GM21737 (cell line): Measurements from ENCODE around the gene CPLX1.
"Not testable (repeated sequence)": the region's sequence is repeated elsewhere in the genome, so short reads cannot be mapped to it uniquely, and the experiment has no call there.

Experiments used
- ATAC-seq: cut with Tn5 transposase; IDR thresholded peaks from one replicate; pipeline ENCODE4 v1.9.1; 2021; ENCODE audit warnings: mild to moderate bottlenecking, moderate library complexity; ENCODE audit not compliant: unreplicated experiment

CPLX1 gene

DNA sequence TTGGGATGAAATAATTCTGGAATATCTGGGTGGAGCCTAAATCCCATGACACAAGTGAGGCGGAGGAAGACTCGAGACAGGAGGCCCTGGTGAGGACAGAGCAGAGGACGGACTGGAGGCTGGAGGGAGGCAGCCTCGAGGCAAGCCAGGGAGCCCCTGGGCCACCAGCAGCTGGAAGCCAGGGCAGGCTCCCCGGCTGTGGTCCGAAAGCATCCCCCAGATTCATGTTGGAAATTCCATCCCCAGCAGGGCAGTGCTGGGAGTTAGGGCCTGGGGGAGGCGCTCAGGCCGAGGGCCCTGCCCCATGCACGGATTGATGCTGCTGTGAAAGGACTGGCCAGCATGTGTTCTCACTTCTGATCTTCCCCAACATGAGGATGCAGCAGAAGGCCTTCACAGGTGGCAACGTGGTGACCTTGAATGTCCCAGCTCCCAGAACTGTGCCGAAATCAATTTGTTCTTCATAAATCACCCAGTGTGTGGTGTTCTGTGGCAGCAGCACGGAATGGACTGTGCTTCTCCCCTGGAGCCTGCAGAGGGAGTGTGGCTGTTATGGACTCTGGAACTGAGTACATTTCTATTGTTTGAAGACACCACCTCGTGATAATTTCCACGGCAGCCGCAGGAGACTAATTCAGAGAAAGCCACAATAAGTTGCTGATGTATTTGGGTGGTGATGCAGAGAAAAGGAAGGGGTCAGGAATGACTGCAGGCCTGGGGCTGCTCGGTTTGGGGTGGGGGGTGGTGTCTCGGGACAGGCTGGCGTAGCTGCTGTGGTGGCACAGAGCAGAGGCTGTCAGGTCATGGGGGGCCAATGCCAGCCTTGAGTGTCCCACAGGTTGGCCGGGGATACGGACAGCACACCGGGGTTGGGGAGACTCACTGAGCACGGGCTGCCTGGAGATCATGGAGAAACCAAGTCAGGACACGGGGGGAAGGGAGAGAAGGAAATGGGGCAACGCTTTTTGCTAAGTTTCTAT is 63.4 kb downstream of the CPLX1 start:
- ATAC-seq, result no peak

DNA sequence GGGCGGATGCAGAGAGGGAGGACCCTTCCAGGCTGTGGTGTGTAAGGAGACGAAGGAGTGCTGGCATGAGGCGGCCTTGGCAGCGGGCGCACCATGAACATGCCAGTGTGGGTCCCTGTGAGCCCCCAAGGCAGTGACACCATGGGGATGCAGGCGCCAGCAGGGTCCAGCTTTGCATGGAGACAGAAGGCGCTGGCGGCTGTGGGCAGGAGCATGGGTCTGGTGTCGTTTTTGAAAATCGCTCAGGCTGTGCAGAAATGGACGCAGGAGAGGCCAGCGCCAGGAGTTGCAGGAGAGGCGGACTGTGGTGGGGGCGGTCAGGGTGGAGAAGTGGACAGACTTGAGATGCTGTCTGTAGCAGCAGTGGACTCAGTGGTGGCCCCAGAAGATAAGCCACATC is 64.2 kb downstream of the CPLX1 start:
- no peak for ATAC-seq

DNA sequence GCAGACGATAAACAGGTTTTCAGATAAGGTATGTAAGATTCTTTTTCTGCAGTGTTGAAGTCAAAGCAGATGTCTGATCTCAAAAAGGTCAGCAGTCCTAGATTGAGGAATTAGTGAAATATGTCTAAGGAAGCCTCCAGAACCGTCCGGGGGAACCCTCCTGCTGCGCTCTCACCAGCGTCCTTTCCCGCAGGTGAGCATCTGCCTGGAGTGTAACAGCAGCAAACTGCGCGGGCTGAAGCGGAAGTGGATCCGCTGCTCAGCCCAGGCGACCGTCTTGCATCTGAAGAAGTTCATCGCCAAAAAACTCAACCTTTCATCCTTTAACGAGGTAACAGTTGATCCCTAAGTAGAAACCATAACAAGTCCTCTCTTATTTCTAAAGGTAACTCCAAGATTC is 64.8 kb downstream of the CPLX1 start:
- no peak for ATAC-seq

DNA sequence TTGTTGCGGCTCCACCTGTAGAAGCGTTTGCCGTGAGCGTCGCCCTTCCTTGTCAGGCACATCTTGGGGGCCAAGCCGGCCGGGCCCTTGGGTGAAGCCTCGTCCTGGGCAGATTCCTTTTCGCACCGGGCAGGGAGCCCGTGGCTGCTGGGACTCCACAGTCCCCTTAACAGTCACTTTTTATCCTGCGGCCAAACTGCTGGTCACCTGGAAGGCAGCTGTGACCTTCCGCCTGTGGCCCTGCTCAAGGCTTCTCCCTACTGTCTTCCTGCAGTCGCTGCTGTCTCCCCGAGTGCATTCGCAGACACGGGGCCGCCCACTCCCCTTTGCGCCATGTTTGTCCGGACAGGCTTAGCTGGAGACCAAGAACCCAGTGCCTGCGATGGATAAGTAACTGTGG is 65.3 kb downstream of the CPLX1 start:
- ATAC-seq, result no peak

DNA sequence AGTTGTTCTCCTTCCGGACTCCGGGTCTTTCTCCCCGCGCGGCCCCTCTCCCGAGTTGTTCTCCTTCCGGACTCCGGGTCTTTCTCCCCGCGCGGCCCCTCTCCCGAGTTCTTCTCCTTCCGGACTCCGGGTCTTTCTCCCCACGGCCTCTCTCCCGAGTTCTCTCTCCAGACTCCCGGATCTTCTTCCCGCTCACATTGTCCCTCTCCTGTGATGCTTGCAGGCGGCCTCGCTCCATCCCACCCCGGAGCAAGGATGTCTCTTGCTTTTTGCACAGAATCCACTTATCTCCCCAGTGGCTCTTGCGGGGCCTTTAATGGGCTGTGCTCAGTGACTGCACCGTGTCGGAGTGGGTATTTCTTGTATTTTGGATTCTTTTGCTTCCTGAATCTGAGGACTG is 66.1 kb downstream of the CPLX1 start:
- not testable (repeated sequence) for ATAC-seq

DNA sequence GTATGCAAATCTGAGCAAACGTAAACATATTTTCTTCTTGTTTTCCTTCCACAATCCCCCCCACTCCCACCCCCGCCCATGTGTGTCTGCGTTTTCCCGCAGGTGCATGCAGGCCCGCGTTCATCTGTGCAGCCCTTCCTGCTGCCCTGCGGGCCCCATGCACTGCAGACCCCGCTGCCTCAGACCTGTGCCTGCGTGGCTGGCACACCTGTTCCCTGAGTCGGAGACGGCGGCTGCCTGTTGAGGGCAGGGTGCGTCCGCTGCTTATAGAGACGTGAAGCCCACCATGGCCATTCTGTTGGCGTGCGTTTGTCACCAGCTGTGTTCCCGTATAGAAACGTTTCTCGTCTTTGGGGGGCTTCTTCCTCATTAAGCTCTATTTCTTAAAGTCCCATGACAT is 68.8 kb downstream of the CPLX1 start:
- ATAC-seq, result no peak

DNA sequence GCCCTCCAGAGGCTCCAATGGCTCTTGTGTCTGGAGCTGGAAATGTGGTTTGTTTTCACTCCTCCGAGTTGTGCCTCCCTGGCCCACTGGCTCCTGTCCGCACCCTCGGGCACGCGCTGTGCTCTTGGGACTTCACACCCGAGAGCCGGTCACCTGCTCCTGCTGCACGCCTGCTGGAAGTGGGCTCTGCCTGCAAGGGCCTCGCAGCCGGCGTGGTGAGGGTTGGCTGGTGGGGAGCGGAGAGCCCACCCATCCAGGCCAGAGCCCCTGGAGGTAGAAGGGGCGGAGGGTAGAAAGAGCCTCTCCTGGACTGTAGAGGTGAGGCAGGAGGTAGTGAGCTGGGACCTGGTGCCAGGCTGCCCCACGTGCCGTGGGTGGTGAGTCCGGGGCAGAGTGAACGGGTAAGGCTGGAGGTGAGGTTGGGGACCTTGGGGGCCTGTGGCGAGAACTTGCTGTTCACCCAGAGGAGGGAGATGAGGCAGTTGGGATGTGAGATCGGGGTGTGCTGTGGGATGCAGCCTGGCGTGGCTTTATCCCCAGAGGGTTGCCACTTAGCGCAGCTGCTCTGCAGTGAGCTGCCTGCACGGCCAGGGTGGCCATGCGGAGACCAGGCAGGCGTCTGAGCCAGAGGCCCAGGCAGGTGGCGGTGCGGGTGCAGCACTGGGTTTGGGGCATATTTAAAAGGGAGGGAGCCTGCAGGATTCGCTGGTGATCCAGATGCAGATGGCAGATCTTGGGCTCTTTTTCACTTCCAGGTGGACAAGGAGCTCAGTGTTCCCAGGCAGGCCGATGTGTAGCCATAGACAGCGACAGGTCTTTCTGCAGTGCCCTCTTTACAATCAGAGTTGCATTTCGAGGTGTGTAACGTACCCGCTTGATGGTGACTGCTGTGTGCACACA is 71.5 kb downstream of the CPLX1 start:
- ATAC-seq, result no peak

DNA sequence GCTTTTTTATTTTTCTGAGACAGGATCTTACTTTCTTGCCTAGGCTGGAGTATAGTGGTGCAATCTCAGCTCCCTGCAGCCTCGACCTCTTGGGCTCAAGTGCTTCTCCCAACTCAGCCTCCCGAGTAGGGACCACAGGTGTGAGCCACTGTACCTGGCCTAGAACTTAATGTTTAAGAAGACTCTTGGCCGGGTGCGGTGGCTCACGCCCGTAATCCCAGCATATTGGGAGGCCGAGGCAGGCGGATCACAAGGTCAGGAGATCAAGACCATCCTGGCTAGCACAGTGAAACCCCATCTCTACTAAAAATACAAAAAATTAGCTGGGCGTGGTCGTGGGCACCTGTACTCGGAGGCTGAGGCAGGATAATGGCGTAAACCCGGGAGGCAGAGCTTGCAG is 72.7 kb downstream of the CPLX1 start:
- ATAC-seq, result not testable (repeated sequence)

DNA sequence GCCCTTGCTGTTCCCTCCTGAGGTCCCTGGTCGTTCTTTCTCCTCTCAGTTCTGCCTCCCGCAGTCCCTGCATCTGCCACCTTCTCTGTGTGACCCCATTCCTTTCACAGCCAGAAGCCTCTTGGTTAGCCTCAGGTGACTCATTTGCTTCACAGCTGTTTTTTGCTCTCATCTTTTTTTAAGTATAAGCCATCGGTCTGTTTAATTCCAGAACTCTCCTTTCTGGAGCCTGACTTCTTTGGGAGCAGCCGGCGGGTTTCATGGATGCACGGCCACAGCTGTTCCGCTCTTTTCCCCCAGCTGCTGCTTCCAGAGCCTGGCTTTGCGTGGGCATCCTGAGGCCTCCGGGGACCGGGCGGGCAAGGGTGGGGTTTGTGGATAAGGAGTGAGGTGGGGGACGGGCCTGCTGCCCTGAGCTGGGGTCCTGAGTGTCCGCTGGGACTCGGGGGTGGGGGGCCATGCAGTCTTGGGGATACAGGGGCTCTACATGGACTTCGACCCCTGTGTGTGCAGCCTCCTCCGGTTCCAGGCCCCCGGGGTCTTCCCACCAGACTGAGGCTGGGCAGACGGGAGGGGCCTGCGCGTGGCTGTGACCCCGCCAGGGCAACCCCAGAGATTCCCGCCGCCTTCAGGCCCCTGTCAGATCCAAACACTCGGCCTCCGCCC is 73.6 kb downstream of the CPLX1 start:
- no peak for ATAC-seq

DNA sequence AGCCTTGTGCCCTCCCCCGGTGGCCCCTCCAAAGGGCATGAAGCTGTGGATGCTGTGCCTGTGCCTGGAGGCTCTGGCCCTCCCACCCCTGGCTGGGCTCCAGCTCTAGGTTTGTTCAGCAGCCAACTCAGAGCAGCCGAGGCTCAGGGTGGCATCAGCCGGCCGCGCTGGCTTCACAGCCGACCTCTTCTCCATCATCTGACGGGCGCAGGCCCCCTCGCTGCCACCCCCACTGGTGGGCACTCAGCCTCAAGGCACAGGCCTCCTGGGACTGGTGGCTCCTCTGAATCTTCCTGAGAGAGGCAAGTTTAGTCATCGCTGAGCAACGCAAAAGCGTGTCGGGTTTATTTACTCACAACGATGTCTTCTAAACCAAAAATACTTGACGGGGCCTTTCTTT is 74.3 kb downstream of the CPLX1 start:
- no peak for ATAC-seq

DNA sequence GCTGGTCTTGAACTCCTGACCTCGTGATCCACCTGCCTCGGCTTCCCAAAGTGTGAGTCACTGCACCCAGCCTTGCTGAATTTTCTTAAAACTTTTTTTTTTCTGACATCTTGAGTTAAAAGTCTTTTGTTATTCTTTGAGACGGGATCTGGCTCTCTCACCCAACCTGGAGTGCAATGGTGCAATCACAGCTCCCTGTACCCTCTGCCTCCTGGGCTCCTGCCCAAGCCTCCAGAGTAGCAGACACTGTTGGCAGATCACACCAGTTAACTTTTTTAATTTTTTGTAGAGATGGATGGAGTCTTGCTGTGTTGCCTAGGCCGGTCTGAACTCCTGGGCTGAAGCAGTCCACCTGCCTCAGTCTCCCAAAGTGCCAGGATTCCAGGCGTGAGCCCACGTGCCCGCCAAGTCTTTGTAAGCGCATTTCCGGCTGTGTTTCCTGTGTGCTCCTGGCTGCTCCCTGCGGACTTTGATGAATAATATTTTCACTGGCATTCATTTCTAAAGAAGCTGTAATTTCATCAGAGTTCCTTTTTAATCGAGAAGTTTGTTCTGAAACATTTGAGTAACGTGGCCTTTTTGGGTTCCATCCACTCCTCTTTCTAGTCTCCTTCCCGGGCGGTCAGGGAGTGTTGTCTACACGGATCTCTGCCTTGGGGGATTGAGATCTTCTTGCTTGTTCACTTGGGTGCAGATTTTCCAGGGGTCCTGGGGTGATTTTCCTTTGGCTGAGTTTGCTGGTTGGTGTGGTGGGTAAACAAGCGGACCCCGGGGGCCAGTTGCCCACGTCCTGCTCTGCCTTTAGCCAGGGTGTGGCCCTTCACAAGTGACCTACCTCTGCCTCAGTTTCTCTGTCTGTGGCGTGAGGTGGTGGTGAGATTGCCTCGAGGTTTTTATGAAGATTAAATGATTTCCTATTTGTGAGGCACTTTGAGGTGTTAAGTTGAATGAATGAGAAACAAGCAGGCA is 75.9 kb downstream of the CPLX1 start:
- ATAC-seq, result no peak

DNA sequence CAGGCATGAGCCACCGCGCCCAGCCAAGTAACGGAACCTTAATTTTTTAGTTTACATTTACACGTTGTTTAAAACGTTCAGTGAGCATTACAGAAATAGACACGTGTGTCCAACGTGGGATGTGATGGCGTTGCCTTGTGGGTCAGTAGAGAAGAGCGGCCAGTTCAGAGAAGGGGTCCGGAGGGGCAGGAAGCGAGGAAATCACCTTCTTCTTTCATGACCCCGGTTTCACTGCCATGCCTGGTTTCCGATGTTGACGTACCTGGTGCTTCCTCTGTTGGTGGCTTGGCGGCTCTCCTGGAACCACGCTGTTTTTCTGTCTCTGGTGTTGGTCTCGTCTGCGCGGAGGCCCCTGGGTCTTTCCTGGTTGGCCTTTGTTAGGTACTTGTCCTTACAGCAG is 77.5 kb downstream of the CPLX1 start:
- ATAC-seq, result no peak

DNA sequence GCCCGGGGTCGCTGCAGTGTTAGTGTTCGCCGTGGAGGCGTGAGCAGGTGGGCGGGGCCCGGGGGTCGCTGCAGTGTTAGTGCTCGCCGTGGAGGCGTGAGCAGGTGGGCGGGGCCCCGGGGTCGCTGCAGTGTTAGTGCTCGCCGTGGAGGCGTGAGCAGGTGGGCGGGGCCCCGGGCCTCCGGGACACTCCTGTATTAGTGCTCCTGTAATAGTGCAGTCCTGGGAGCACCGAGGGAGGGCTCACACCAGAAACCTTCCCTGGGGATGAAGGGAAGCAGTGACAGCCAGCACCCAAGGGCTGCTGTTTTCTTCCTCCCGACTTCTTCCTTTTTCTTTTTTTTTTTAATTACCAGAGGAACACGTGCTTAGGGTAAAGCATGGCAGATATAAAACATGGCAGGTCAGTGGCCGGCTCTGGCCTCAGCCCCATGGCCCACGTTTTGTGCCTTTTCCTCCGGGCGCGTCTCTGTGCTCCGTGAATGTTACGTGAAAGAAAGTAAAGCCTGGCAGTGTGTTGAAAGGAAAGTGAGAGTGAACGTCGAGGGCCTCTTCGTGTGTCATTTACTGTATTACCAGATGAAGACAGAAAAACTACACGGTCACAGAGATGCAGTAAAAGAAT is 78.3 kb downstream of the CPLX1 start:
- no peak for ATAC-seq

DNA sequence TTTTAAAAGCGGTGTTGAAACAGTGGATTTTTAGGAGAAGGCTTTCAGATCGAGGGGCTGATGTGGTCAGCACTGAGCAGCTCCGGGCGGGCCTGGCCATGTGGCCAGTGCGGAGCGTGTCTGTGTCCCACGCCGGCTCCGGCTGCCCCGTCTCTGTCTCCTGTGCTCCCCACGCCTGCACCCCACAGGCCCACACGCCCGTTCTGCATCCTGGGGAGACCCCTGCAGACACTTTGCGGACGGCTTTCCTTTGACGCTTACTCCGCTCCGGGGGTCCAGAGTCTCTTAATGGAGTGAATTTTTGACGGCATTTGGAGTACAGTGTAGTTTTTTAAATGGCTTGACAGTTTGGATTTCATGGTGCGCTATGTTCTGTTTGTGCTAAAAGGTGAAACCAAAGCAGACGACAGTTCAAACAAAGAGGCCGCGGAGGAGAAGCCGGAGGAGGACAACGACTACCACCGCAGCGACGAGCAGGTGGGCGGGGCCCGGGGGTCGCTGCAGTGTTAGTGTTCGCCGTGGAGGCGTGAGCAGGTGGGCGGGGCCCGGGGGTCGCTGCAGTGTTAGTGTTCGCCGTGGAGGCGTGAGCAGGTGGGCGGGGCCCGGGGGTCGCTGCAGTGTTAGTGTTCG is 81.6 kb downstream of the CPLX1 start:
- ATAC-seq, result no peak

DNA sequence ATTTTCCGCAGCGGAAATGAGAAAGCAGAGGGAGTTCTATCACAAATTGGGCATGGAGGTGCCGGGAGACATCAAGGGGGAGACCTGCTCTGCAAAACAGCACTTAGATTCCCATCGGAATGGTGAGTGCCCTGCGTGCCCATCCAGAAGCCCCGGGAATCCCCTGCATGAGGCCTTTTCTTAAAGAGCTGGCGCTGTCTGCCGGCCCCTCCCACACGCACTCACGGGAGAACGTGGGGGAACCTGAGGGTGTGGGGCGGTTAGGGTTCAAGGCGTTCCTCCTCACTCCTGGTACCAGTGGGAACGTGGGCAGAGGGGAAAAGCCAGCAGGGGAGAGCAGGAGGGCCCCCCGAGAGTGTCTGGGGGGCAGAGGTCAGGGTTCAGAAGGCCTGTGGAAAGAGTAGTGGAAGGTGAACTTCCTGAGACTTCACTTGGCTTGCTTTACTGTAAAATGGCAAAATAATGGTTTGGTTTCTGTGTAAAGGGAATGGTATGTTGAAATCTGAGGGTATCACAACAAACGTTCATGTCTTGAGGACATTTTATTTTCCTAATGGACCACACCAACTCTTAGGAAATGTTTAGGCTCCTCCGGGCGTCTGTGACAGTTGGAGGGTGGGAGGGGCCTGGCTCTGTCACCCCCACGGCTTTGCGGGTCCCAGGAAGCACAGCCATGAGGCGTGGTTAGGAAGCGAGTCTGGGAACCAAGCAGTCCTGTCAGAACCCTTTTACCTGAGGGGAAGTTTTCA is 82.3 kb downstream of the CPLX1 start:
- no peak for ATAC-seq

DNA sequence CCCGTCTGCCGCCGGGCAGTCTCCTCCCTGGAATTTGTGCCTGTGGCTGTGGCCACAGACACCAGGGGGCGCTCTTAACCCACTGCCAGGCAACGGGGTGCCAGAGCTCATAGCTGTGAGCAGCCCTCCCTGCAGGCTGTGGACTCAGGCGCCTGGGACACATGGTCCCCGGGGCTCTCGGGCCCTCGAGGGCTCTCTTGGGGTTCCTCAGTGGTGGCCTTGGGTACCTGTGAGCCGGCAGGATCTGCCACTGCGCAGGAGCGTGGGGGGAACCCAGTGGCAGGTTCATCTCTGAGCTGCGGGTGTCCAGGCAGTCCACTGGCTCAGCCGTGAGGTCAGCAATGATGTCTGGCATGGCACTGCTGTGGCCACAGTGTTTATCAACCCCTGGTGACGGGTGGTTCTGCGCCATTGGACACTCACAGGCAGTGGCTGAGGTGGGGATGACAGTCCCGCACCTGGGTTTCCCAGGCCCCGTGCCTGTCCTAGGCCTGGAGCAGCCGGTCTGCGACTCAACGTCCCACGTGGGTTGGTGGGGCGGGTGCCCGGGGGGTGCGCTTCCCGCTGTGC is 83.1 kb downstream of the CPLX1 start:
- ATAC-seq, result peak; percentile 60

DNA sequence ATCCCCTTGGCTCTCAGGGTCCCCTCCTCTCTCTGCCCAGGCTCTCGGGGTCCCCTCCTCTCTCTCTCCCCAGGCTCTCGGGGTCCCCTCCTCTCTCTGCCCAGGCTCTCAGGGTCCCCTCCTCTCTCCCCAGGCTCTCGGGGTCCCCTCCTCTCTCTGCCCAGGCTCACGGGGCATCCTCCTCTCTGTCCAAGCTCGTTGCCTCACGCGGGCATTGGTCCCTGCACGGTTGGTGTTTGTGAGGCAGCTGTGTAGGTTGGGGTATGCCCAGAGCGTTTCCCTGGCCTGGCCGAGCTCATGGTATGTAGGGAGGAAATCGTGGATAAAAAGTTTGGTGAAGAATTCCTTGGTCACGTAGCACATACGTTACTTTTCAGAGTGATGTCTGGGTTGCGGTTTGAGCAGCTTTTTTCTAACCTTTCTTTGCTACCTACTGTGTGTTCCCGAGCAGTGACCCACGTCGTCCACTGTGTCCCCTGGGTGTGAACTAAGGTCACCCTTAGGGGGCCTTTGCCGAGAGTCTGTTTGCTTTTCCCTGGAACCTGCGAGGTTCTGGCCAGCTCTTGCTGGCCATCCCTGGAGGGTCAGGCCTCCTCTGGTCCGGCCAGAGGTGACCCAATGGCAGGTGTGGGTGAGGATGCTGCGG is 83.7 kb downstream of the CPLX1 start:
- no peak for ATAC-seq
